ENCODE measurements around the gene PKNOX1. TPM values are rescaled to one million over a fixed set of nuclear protein-coding genes. Genes with fewer than 3 reads are reported as not detected.

The PKNOX1 gene
- total RNA-seq, 4 donors from 2014 or later: 7.7 to 19.6 (median 9.5) TPM

DNA sequence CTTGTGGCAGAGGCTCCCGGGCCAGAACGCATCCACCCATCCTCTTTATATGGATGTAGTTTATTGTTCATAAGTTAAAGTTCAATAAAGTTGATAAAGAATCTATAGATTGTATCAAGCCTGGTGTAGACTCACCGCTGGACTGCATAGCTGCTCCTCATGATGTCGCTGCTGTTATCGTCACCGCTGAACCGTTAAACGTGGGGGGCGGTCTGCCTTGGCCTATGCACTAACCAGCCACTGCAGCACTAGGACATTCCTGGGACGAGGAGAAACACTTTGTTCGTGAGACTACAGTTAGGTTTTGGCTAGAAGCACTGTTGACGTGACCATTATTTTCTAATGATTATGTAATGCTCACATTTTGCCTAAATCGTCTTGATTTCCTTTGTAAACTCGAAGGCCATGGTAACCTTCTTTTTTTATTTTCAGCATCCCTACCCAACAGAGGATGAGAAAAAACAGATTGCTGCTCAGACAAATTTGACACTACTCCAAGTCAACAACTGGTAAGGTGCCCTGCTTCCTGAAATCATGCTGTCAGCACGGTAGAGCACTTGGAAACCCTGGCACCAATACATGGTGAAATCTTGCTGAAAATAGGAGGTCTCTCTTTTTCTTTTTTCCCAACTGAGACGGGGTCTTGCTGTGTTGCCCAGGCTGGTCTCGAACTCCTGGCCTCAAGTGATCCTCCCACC is 50.2 kb downstream of the PKNOX1 start:
- Histone ChIP-seq H3K4me1 (no peaks in the 10 kb centered on the region), H3K27ac (no peak overlapping the region), H3K9me3 (no peaks in the 10 kb centered on the region), H3K4me3 (no peak overlapping the region), H3K27me3 (no peaks in the 10 kb centered on the region), H3K36me3 (peaks cover 14 to 100% (median 17%) of the 10 kb centered on the region in 3 donors)
- TF ChIP-seq POLR2A (IDR thresholded peaks at IDR 0.05): no peak
- TF ChIP-seq, protein P1, sequence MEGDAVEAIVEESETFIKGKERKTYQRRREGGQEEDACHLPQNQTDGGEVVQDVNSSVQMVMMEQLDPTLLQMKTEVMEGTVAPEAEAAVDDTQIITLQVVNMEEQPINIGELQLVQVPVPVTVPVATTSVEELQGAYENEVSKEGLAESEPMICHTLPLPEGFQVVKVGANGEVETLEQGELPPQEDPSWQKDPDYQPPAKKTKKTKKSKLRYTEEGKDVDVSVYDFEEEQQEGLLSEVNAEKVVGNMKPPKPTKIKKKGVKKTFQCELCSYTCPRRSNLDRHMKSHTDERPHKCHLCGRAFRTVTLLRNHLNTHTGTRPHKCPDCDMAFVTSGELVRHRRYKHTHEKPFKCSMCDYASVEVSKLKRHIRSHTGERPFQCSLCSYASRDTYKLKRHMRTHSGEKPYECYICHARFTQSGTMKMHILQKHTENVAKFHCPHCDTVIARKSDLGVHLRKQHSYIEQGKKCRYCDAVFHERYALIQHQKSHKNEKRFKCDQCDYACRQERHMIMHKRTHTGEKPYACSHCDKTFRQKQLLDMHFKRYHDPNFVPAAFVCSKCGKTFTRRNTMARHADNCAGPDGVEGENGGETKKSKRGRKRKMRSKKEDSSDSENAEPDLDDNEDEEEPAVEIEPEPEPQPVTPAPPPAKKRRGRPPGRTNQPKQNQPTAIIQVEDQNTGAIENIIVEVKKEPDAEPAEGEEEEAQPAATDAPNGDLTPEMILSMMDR (IDR thresholded peaks at IDR 0.05): no peak
- WGBS, 2 donors: 87 to 88% methylated on average over 17 of the region's 17 CpGs
- DNase-seq: no peak
- intact Hi-C loops (cut with DNase I): no loop called here

DNA sequence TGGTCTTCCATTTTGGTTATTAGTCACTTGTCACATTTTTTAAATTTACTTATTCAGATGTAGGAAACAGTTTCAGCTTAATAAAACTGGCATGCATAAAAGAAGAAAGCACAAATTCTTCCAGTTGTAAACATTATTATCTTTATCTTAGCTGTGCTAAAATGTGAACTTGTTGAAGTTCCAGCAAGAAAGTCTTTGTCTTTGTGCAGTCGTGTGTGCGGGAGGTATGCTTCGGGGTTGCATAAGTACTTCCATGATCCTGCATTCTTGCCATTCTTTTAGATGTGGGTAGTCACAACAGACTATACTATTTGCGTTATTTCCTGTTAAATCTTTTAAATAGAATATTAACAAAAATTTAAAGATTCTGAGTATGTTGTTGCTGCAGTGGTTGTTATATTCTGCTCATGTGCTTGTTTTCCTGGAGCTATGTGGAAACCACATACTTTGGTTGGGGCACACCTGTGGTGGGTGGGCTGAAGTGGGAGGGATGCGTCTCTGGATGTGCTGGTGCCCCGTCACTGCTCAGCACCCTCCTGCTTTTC is 51.3 kb downstream of the PKNOX1 start:
- Histone ChIP-seq H3K27me3 (no peaks in the 10 kb centered on the region), H3K4me1 (no peaks in the 10 kb centered on the region), H3K27ac (no peak overlapping the region), H3K4me3 (no peak overlapping the region), H3K9me3 (no peaks in the 10 kb centered on the region), H3K36me3 (peaks cover 12 to 100% (median 14%) of the 10 kb centered on the region in 3 donors)
- TF ChIP-seq POLR2A (IDR thresholded peaks at IDR 0.05): no peak
- TF ChIP-seq, protein P1 (IDR thresholded peaks at IDR 0.05): no peak
- DNase-seq: no peak
- WGBS, 2 donors: 91% methylated on average over 6 of the region's 6 CpGs
- intact Hi-C loops (cut with DNase I): no loop called here

DNA sequence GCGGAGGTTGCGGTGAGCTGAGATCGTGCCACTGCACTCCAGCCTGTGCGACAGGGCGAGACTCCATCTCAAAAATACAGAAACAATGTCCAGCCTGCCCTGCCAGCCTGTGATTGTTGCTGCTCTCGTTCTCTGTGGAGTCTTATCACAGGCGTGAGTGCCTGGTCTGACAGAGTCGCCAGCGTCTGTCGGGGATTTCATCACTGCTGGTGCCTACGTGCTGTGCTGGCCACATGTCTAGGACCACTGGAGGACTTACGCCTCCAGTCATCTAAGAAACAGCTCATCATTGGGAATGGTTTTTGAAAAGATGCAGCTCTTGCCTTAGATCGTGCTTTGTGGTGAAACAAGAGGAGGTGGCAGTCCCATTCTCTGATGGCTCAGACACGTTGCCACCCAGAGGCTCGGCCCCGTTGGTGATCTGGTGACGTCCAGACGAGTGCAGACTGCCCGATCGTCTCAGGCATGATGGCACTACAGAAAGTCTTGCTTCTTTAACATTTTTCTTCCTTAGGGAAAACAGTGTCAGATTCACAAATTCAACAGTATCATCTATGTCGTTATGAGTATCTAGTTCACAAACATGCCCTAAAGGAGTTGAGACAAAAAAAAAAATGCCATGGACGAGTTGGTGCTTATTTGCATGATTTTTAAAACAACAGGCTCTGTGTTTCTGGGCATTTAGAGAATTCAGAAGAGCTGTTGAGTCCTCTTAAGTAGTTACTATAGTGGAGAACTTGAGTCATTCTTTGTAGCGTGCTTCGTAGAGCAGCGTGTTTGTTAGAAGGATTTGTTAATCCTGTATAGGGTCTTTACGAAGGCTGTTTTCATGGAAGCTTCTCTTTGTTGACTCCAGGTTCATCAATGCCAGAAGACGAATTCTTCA is 53.7 kb downstream of the PKNOX1 start:
- no peak overlapping the region for H3K4me3 ChIP-seq
- TF ChIP-seq, protein P1 (IDR thresholded peaks at IDR 0.05): no peak
- no peak for TF ChIP-seq POLR2A (IDR thresholded peaks at IDR 0.05)
- no peak overlapping the region for H3K27ac ChIP-seq
- DNase-seq: no peak
- intact Hi-C loops (cut with DNase I): no loop called here
- no peaks in the 10 kb centered on the region for H3K27me3 ChIP-seq
- no peaks in the 10 kb centered on the region for H3K4me1 ChIP-seq
- WGBS, 2 donors: 92 to 93% methylated on average over 20 to 27 of the region's 27 CpGs
- no peaks in the 10 kb centered on the region for H3K9me3 ChIP-seq
- H3K36me3 ChIP-seq: peaks cover 4 to 100% (median 5%) of the 10 kb centered on the region in 3 donors

DNA sequence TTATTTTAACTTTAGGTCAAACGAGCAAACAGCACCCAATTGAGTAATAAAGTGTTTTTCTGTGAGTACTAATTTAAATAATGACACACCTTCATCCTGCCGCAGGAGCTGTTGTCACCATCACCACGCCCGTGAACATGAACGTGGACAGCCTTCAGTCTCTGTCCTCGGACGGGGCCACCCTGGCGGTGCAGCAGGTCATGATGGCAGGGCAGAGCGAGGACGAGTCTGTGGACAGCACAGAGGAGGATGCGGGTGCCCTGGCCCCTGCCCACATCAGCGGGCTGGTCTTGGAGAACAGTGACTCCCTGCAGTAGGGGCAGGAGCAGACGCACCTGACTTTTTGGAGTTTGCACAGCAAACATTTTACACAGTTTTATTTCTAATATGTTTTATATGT is 55.4 kb downstream of the PKNOX1 start:
- no peak overlapping the region for H3K27ac ChIP-seq
- no peaks in the 10 kb centered on the region for H3K27me3 ChIP-seq
- no peak for DNase-seq
- peaks cover 1 to 91% (median 4%) of the 10 kb centered on the region in 3 donors for H3K36me3 ChIP-seq
- intact Hi-C loops (cut with DNase I): no loop called here
- TF ChIP-seq, protein P1 (IDR thresholded peaks at IDR 0.05): no peak
- H3K4me1 ChIP-seq: no peaks in the 10 kb centered on the region
- no peak overlapping the region for H3K4me3 ChIP-seq
- 86 to 89% methylated on average over 4 to 9 of the region's 13 CpGs for WGBS, 2 donors
- no peaks in the 10 kb centered on the region for H3K9me3 ChIP-seq

All from esophagus squamous epithelium (tissue), 5 donors.